ENCODE data around the gene XKR7. TPM values are rescaled to one million over a fixed set of nuclear protein-coding genes. Genes with fewer than 3 reads are reported as not detected.

XKR7 gene
- polyA plus RNA-seq, 1 donor (not counting 4 experiments of a cell fraction or from before 2014, with no cell fraction given): not detected

- Histone ChIP-seq H3K4me3 (ENCODE audit: control insufficient read depth in 2 of 3, extremely low read depth in 1 of 3, insufficient read depth in 2 of 3, low read depth in 1 of 3, low read length in 3 of 3) (no peak overlapping the region), H3K4me2 (ENCODE audit: control insufficient read depth, extremely low read depth, insufficient read depth, low read depth, low read length) (no peak overlapping the region), H3K9me1 (ENCODE audit: control insufficient read depth, extremely low read depth, insufficient read depth, low read length) (no peaks in the 10 kb centered on the region), H3K27ac (ENCODE audit: control insufficient read depth, insufficient read depth, low read length) (no peak overlapping the region), H3K36me3 (ENCODE audit: control insufficient read depth in 2 of 2, extremely low read depth in 1 of 2, insufficient read depth in 2 of 2, low read length in 2 of 2) (no peaks in the 10 kb centered on the region), H2AFZ (ENCODE audit: control insufficient read depth, low read length) (no peak overlapping the region), H3K79me2 (ENCODE audit: control insufficient read depth, insufficient read depth, low read length) (no peaks in the 10 kb centered on the region), H4K20me1 (ENCODE audit: control insufficient read depth, extremely low read depth, insufficient read depth, low read length) (no peaks in the 10 kb centered on the region), H3K4me1 (ENCODE audit: control insufficient read depth, extremely low read depth, insufficient read depth, low read length) (no peaks in the 10 kb centered on the region), H3K9me3 (ENCODE audit: control insufficient read depth, low read depth, low read length) (no peaks in the 10 kb centered on the region), H3K27me3 (ENCODE audit: control insufficient read depth, extremely low read depth, insufficient read depth, low read length) (peaks cover 45% of the 10 kb centered on the region), H3K9ac (ENCODE audit: control insufficient read depth, extremely low read depth, insufficient read depth, low read length) (no peak overlapping the region)
- dilution Hi-C loops (cut with MboI; ENCODE audit: extremely low pct_ligation_motif_present, low sequenced_read_pairs): no loop called here
- no peak for DNase-seq (ENCODE audit: low read depth, low spot score)
- FAIRE-seq: no peak
- TF ChIP-seq EZH2 (IDR thresholded peaks at IDR 0.05; ENCODE audit: low read length): peak; percentile 44
- TF ChIP-seq, protein P1, sequence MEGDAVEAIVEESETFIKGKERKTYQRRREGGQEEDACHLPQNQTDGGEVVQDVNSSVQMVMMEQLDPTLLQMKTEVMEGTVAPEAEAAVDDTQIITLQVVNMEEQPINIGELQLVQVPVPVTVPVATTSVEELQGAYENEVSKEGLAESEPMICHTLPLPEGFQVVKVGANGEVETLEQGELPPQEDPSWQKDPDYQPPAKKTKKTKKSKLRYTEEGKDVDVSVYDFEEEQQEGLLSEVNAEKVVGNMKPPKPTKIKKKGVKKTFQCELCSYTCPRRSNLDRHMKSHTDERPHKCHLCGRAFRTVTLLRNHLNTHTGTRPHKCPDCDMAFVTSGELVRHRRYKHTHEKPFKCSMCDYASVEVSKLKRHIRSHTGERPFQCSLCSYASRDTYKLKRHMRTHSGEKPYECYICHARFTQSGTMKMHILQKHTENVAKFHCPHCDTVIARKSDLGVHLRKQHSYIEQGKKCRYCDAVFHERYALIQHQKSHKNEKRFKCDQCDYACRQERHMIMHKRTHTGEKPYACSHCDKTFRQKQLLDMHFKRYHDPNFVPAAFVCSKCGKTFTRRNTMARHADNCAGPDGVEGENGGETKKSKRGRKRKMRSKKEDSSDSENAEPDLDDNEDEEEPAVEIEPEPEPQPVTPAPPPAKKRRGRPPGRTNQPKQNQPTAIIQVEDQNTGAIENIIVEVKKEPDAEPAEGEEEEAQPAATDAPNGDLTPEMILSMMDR (optimal IDR thresholded peaks at IDR 0.05 in 1 of 3, IDR thresholded peaks at IDR 0.05 in 1 of 3, conservative IDR thresholded peaks at IDR 0.05 in 1 of 3; ENCODE audit: extremely low read depth in 1 of 3, insufficient read depth in 2 of 3, low read length in 3 of 3): no peak
These were observed 558 bp downstream of the XKR7 start for GRCh38 chr20:31968291-31969126.

GRCh38 chr20:31969991-31970390 is 2.0 kb downstream of the XKR7 start:
- H3K27ac ChIP-seq (ENCODE audit: control insufficient read depth, insufficient read depth, low read length): no peak overlapping the region
- no peak for DNase-seq (ENCODE audit: low read depth, low spot score)
- no peak overlapping the region for H3K9ac ChIP-seq (ENCODE audit: control insufficient read depth, extremely low read depth, insufficient read depth, low read length)
- no peaks in the 10 kb centered on the region for H3K79me2 ChIP-seq (ENCODE audit: control insufficient read depth, insufficient read depth, low read length)
- H3K9me3 ChIP-seq (ENCODE audit: control insufficient read depth, low read depth, low read length): no peaks in the 10 kb centered on the region
- no peak for FAIRE-seq
- dilution Hi-C loops (cut with MboI; ENCODE audit: extremely low pct_ligation_motif_present, low sequenced_read_pairs): no loop called here
- H2AFZ ChIP-seq (ENCODE audit: control insufficient read depth, low read length): no peak overlapping the region
- peaks cover 38% of the 10 kb centered on the region for H3K27me3 ChIP-seq (ENCODE audit: control insufficient read depth, extremely low read depth, insufficient read depth, low read length)
- H3K4me1 ChIP-seq (ENCODE audit: control insufficient read depth, extremely low read depth, insufficient read depth, low read length): no peaks in the 10 kb centered on the region
- H3K4me2 ChIP-seq (ENCODE audit: control insufficient read depth, extremely low read depth, insufficient read depth, low read depth, low read length): no peak overlapping the region
- H4K20me1 ChIP-seq (ENCODE audit: control insufficient read depth, extremely low read depth, insufficient read depth, low read length): no peaks in the 10 kb centered on the region
- no peak overlapping the region for H3K4me3 ChIP-seq (ENCODE audit: control insufficient read depth in 2 of 3, extremely low read depth in 1 of 3, insufficient read depth in 2 of 3, low read depth in 1 of 3, low read length in 3 of 3)
- H3K9me1 ChIP-seq (ENCODE audit: control insufficient read depth, extremely low read depth, insufficient read depth, low read length): no peaks in the 10 kb centered on the region
- TF ChIP-seq EZH2 (IDR thresholded peaks at IDR 0.05; ENCODE audit: low read length): no peak
- no peaks in the 10 kb centered on the region for H3K36me3 ChIP-seq (ENCODE audit: control insufficient read depth in 2 of 2, extremely low read depth in 1 of 2, insufficient read depth in 2 of 2, low read length in 2 of 2)

All from keratinocyte (primary cell).